Activated gamma-delta T cell treated with Interleukin-2 at 50 U/mL for 16 hours (primary cell): ENCODE data around the gene TSSK1B.

Source experiments
- DNase-seq: peaks from one replicate; pipeline ENCODE4 v3.0.0-alpha.2; 2020

The TSSK1B gene

GRCh38 chr5:113397046-113397445 lies 37.7 kb downstream of the TSSK1B start:
- no peak for DNase-seq

- no peak for DNase-seq
These were observed 40.1 kb downstream of the TSSK1B start for GRCh38 chr5:113394658-113395057.

- no peak for DNase-seq
These were observed 44.6 kb downstream of the TSSK1B start for GRCh38 chr5:113390224-113390623.

- no peak for DNase-seq
These were observed 45.7 kb downstream of the TSSK1B start for GRCh38 chr5:113389116-113389515.

- DNase-seq = no peak
These were observed 46.9 kb downstream of the TSSK1B start for GRCh38 chr5:113387844-113388243.

- DNase-seq = no peak
These were observed 50.0 kb downstream of the TSSK1B start for GRCh38 chr5:113384782-113385285.

- no peak for DNase-seq
These were observed 52.1 kb downstream of the TSSK1B start for GRCh38 chr5:113382731-113383130.
